GM18517 (cell line): ENCODE data around the gene PHF12.
"Not testable (repeated sequence)": the region's sequence is repeated elsewhere in the genome, so short reads cannot be mapped to it uniquely, and the experiment has no call there.

ENCODE experiments used
- ATAC-seq: cut with Tn5 transposase; IDR thresholded peaks from one replicate; pipeline ENCODE4 v1.9.1; 2021; ENCODE audit warnings: mild to moderate bottlenecking, moderate library complexity; ENCODE audit not compliant: unreplicated experiment

The PHF12 gene

GRCh38 chr17:28888832-28889231, 62.5 kb downstream of the PHF12 start:
- ATAC-seq, result no peak

- ATAC-seq, result no peak
Observed at GRCh38 chr17:28887871-28888471, 63.3 kb downstream of the PHF12 start.

- ATAC-seq, result no peak
Observed at GRCh38 chr17:28885951-28886350, 65.4 kb downstream of the PHF12 start.

- no peak for ATAC-seq
Observed at GRCh38 chr17:28885363-28885762, 66.0 kb downstream of the PHF12 start.

- ATAC-seq, result no peak
Observed at GRCh38 chr17:28883967-28884702, 67.2 kb downstream of the PHF12 start.

- no peak for ATAC-seq
Observed at GRCh38 chr17:28882154-28882895, 69.0 kb downstream of the PHF12 start.

GRCh38 chr17:28881533-28882056, 69.7 kb downstream of the PHF12 start:
- no peak for ATAC-seq

GRCh38 chr17:28880572-28880945, 70.8 kb downstream of the PHF12 start:
- no peak for ATAC-seq

- ATAC-seq, result no peak
Observed at GRCh38 chr17:28879886-28880571, 71.3 kb downstream of the PHF12 start.

GRCh38 chr17:28878981-28879380, 72.3 kb downstream of the PHF12 start:
- ATAC-seq, result no peak

GRCh38 chr17:28878158-28878910, 73.0 kb downstream of the PHF12 start:
- no peak for ATAC-seq

- ATAC-seq, result not testable (repeated sequence)
Observed at GRCh38 chr17:28877150-28877711, 74.1 kb downstream of the PHF12 start.

- no peak for ATAC-seq
Observed at GRCh38 chr17:28875848-28876550, 75.3 kb downstream of the PHF12 start.

- no peak for ATAC-seq
Observed at GRCh38 chr17:28874750-28875149, 76.6 kb downstream of the PHF12 start.

GRCh38 chr17:28873839-28874238, 77.5 kb downstream of the PHF12 start:
- no peak for ATAC-seq

- peak; percentile 91 for ATAC-seq
Observed at GRCh38 chr17:28871056-28871579, 80.2 kb downstream of the PHF12 start.

- ATAC-seq, result no peak
Observed at GRCh38 chr17:28867276-28867675, 84.0 kb downstream of the PHF12 start.

GRCh38 chr17:28865946-28866752, 85.2 kb downstream of the PHF12 start:
- ATAC-seq, result no peak
